Mucosa of descending colon (tissue), 3 donors: ENCODE data around the gene COPA. TPM values are rescaled to one million over a fixed set of nuclear protein-coding genes. Genes with fewer than 3 reads are reported as not detected.

ENCODE experiments used
- ATAC-seq: fragments of 200-7000 bp; cut with Tn5 transposase; one replicate; pipeline ENCODE4 v1.9.1; 2020; ENCODE audit warnings: mild to moderate bottlenecking, moderate library complexity
- DNase-seq, 3 donors: peaks; one replicate each; pipeline ENCODE4 v3.0.0-alpha.2; 2020
- H3K36me3 ChIP-seq: fragments of 200-600 bp; one replicate; pipeline ENCODE4 v1.8.0; 2021; ENCODE audit warnings: low read depth, mild to moderate bottlenecking
- H3K4me1 ChIP-seq: fragments of 200-600 bp; one replicate; pipeline ENCODE4 v1.8.0; 2021; ENCODE audit warnings: low read depth, mild to moderate bottlenecking
- H3K4me3 ChIP-seq: fragments of 200-600 bp; one replicate; pipeline ENCODE4 v1.8.0; 2021; ENCODE audit warnings: mild to moderate bottlenecking
- H3K9me3 ChIP-seq: fragments of 200-600 bp; one replicate; pipeline ENCODE4 v1.8.0; 2021; ENCODE audit warnings: mild to moderate bottlenecking
- intact Hi-C, 2 donors: fragments of 100-400 bp; cut with DNase I in 1 of 2; cut with micrococcal nuclease in 1 of 2; formaldehyde crosslinking; loops; one replicate each; pipeline versions ENCODE4 v1.11.0 to v1.11.1; 2022; cut with DNase I, micrococcal nuclease
- total RNA-seq, 3 donors: library from RNA; stranded (reverse); fragmentation: NEBNext Ultra II Directional in 2 of 3; extraction: Animal tissue kit (Norgen Biotek cat#: 25700) in 2 of 3; gene quantifications; one replicate each; pipeline versions ENCODE4 v1.2.1 to v1.2.4, GENCODE V29; 2021 to 2023
- TF ChIP-seq, protein P1 (sequence below): fragments of 200-600 bp; IDR thresholded peaks from one replicate; pipeline ENCODE4 v1.8.0; 2022; ENCODE audit warnings: antibody characterized with exemption, mild to moderate bottlenecking
- donor health status: DM: no; HTN: no; CAD: no; lungs with moderate emphysema.
- donor health status: DM: no; HTN: no; CAD: no.
- donor health status: DM: no; HTN: yes; CAD: no.

The COPA gene
- total RNA-seq, 3 donors from 2014 or later = 141 to 165 (median 151) TPM

- Histone ChIP-seq H3K9me3 (no peaks in the 10 kb centered on the region), H3K36me3 (no peaks in the 10 kb centered on the region), H3K4me1 (no peaks in the 10 kb centered on the region), H3K4me3 (no peak overlapping the region)
- intact Hi-C loops = no loop called here
- no peak for ATAC-seq
- DNase-seq = no peak
- TF ChIP-seq, protein P1, sequence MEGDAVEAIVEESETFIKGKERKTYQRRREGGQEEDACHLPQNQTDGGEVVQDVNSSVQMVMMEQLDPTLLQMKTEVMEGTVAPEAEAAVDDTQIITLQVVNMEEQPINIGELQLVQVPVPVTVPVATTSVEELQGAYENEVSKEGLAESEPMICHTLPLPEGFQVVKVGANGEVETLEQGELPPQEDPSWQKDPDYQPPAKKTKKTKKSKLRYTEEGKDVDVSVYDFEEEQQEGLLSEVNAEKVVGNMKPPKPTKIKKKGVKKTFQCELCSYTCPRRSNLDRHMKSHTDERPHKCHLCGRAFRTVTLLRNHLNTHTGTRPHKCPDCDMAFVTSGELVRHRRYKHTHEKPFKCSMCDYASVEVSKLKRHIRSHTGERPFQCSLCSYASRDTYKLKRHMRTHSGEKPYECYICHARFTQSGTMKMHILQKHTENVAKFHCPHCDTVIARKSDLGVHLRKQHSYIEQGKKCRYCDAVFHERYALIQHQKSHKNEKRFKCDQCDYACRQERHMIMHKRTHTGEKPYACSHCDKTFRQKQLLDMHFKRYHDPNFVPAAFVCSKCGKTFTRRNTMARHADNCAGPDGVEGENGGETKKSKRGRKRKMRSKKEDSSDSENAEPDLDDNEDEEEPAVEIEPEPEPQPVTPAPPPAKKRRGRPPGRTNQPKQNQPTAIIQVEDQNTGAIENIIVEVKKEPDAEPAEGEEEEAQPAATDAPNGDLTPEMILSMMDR = no peak
These were observed 21.1 kb upstream of the COPA start for GRCh38 chr1:160363951-160364735.

DNA sequence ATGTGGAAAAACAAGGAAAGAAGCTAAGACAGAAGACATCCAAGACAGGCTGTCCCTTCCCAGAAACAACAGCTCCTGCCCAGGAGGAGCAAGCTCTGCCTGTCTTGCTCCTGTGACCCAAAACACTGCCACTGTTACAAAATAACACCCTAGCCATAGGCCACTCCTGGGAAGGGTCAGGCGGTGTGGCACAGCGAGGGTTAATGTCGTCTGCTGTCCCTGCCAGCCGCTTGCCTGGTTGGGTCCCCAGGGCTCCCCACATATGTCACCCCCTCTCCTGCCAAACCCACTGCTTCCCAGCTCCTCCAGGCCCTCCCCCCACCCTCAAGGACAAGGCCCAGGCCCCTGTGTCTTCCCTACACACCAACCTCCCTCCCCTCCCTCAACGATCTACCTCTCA is 20.0 kb upstream of the COPA start:
- TF ChIP-seq, protein P1 = no peak
- Histone ChIP-seq H3K36me3 (peaks cover 2% of the 10 kb centered on the region), H3K4me3 (no peak overlapping the region), H3K4me1 (no peaks in the 10 kb centered on the region), H3K9me3 (no peaks in the 10 kb centered on the region)
- ATAC-seq = no peak
- intact Hi-C loops = no loop called here
- DNase-seq = no peak

DNA sequence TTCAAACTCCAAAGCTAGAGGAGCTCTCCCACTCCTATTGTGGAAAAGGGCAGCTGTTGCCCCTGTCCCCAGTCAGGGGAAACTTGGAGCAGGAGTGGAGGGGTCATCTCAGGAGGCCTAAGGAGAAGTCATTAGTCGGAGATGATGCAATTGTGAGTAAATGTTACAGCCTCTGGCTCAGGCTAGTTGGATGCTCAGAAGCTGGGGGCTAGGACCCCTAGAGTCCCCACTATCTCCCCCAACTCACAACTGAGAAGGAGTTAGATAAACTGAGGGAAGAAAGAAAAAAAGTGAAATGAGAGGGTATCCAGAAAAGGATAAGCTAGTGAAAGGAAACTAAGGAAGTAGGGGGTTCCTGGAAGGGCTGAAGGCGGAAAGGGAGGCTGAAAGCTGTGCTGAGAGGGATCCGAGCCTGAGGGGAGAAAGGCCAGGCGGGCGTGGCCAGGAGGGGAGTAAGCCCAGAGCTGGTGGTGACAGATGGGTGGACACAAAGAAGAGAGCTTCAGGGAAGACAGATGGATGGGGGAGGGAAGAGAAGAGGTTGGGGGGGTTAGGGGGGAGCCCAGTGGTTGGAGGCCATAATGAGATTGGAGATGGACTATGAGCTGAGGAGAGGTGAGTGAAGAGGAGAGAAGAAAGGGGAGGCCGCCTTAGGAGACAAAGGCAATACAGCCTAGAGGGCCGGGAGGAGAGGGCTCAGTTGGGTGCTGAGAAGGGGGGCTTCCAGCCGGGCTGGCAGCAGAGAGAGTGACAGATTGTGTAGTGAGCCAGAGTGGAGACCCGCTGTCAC is 19.3 kb upstream of the COPA start:
- no peak for ATAC-seq
- intact Hi-C loops = no loop called here
- TF ChIP-seq, protein P1 = no peak
- DNase-seq = no peak
- Histone ChIP-seq H3K4me3 (no peak overlapping the region), H3K4me1 (no peaks in the 10 kb centered on the region), H3K36me3 (peaks cover 2% of the 10 kb centered on the region), H3K9me3 (no peaks in the 10 kb centered on the region)

DNA sequence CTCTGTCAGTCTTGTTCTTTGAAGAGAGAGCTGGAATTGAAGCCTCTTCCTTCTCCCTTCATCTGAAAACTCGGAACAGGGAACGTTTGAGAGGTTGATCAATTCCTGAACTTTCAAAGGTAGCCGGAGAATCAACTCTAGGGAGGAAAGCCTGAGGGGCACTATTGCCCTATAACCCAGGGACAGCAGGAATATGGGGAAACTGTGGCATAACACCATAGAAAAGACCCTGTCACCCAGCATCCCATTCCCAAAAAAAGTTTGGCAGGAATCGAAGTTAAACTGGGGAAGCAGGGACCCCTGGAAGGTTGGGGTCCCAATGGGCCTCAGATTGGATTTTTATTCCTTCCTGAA is 18.7 kb upstream of the COPA start:
- intact Hi-C loops = no loop called here
- Histone ChIP-seq H3K36me3 (peaks cover 2% of the 10 kb centered on the region), H3K4me3 (no peak overlapping the region), H3K4me1 (no peaks in the 10 kb centered on the region), H3K9me3 (no peaks in the 10 kb centered on the region)
- TF ChIP-seq, protein P1 = no peak
- ATAC-seq (no peak), DNase-seq (no peak)

GRCh38 chr1:160361199-160361598 is 18.1 kb upstream of the COPA start:
- intact Hi-C loops = no loop called here
- Histone ChIP-seq H3K9me3 (no peaks in the 10 kb centered on the region), H3K36me3 (peaks cover 6% of the 10 kb centered on the region), H3K4me3 (no peak overlapping the region), H3K4me1 (no peaks in the 10 kb centered on the region)
- TF ChIP-seq, protein P1 = no peak
- ATAC-seq = no peak
- no peak for DNase-seq
